Neural cell (in vitro differentiated cells): ENCODE measurements around the gene GDPD5.

Experiments used
- EZH2 ChIP-seq: fragments of 200-600, 300-800 bp; shearing (Covaris generic), sonication (generic); IDR thresholded peaks from 2 replicates; pipeline ENCODE4 v1.6.1; 2014; ENCODE audit warnings: antibody characterized with exemption, low read length, borderline replicate concordance, mild to moderate bottlenecking; ENCODE audit not compliant: insufficient read depth, poor library complexity, severe bottlenecking
- POLR2AphosphoS5 ChIP-seq: IDR thresholded peaks from 2 replicates; pipeline ENCODE4 v1.6.1; 2012
- RAD21 ChIP-seq: fragments of 450-650 bp; conservative IDR thresholded peaks from 2 replicates; pipeline ENCODE4 v1.6.1; 2014; ENCODE audit warnings: antibody characterized with exemption, mild to moderate bottlenecking, moderate library complexity
- SMC3 ChIP-seq: fragments of 450-650 bp; conservative IDR thresholded peaks from 2 replicates; pipeline ENCODE4 v1.6.1; 2014; ENCODE audit warnings: antibody characterized with exemption, mild to moderate bottlenecking, moderate library complexity; ENCODE audit not compliant: poor library complexity
- TF ChIP-seq, protein P1 (sequence below): fragments of 450-650 bp; IDR thresholded peaks from 2 replicates; pipeline ENCODE4 v1.5.1; 2014; ENCODE audit warnings: antibody characterized with exemption, mild to moderate bottlenecking, moderate library complexity; ENCODE audit not compliant: poor library complexity, severe bottlenecking
- TF ChIP-seq, protein P2 (sequence below): IDR thresholded peaks from 2 replicates; pipeline ENCODE4 v1.6.1; 2012; ENCODE audit warnings: borderline replicate concordance

DNA sequence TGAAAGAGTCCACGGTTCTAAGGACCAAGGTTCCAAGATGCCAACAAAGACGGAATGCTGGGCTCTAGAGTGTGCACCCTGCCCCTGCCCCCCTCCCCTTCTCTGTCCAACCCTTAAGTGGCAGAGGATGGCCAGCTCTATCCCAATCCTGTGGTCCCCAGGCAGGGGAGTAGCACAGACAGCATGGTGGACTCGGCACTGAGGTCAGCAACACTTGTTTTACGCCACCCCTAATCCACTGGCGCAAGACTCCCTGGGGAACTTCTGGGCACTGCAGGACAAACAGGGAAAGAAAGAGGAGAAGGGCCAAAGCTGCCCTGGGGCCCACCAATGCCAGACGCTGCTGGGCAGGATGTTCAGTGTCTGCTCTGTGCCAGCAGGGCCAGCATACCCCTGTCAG lies 18.9 kb downstream of the GDPD5 start:
- TF ChIP-seq, protein P1, sequence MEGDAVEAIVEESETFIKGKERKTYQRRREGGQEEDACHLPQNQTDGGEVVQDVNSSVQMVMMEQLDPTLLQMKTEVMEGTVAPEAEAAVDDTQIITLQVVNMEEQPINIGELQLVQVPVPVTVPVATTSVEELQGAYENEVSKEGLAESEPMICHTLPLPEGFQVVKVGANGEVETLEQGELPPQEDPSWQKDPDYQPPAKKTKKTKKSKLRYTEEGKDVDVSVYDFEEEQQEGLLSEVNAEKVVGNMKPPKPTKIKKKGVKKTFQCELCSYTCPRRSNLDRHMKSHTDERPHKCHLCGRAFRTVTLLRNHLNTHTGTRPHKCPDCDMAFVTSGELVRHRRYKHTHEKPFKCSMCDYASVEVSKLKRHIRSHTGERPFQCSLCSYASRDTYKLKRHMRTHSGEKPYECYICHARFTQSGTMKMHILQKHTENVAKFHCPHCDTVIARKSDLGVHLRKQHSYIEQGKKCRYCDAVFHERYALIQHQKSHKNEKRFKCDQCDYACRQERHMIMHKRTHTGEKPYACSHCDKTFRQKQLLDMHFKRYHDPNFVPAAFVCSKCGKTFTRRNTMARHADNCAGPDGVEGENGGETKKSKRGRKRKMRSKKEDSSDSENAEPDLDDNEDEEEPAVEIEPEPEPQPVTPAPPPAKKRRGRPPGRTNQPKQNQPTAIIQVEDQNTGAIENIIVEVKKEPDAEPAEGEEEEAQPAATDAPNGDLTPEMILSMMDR = no peak
- no peak for TF ChIP-seq POLR2AphosphoS5
- TF ChIP-seq EZH2 = no peak
- TF ChIP-seq, protein P2, sequence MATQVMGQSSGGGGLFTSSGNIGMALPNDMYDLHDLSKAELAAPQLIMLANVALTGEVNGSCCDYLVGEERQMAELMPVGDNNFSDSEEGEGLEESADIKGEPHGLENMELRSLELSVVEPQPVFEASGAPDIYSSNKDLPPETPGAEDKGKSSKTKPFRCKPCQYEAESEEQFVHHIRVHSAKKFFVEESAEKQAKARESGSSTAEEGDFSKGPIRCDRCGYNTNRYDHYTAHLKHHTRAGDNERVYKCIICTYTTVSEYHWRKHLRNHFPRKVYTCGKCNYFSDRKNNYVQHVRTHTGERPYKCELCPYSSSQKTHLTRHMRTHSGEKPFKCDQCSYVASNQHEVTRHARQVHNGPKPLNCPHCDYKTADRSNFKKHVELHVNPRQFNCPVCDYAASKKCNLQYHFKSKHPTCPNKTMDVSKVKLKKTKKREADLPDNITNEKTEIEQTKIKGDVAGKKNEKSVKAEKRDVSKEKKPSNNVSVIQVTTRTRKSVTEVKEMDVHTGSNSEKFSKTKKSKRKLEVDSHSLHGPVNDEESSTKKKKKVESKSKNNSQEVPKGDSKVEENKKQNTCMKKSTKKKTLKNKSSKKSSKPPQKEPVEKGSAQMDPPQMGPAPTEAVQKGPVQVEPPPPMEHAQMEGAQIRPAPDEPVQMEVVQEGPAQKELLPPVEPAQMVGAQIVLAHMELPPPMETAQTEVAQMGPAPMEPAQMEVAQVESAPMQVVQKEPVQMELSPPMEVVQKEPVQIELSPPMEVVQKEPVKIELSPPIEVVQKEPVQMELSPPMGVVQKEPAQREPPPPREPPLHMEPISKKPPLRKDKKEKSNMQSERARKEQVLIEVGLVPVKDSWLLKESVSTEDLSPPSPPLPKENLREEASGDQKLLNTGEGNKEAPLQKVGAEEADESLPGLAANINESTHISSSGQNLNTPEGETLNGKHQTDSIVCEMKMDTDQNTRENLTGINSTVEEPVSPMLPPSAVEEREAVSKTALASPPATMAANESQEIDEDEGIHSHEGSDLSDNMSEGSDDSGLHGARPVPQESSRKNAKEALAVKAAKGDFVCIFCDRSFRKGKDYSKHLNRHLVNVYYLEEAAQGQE = no peak
- TF ChIP-seq SMC3 = no peak
- no peak for TF ChIP-seq RAD21
